HCT116 (cell line): ENCODE results near the gene TAF1C. TPM values are rescaled to one million over a fixed set of nuclear protein-coding genes. Genes with fewer than 3 reads are reported as not detected.

Source experiments
- ATAC-seq: fragments of 200-7000 bp; cut with Tn5 transposase; 2 replicates; pipeline ENCODE4 v1.9.1; 2020; ENCODE audit warnings: mild to moderate bottlenecking, moderate library complexity
- BruUV-seq: library from RNA; stranded (reverse); fragments of 400-500 nt; replicated peaks from 2 replicates; lab custom pipeline; 2021; lab: Mats Ljungman, UMichigan
- CTCF ChIA-PET: fragments of 300-600 bp; sonication (Branson Sonifier 250); formaldehyde crosslinking; loops from one replicate; lab custom pipeline; 2021; ENCODE audit warnings: antibody characterized with exemption; lab: Charles Lee
- POLR2A ChIA-PET: fragments of 300-600, 350-600 bp; sonication (Branson Sonifier 250); formaldehyde crosslinking; loops from one replicate; lab custom pipeline; 2021; ENCODE audit warnings: antibody characterized with exemption; lab: Charles Lee
- RAD21 ChIA-PET, 2 experiments: fragments of 300-600 bp; sonication (Branson Sonifier 250); formaldehyde crosslinking; loops; one replicate each; lab custom pipeline; 2023; ENCODE audit warnings: low total read pairs in 2 of 2; ENCODE audit not compliant: uncharacterized antibody in 2 of 2, unreplicated experiment in 2 of 2, low non-redundant PET in 1 of 2; lab: Charles Lee
- DNase-seq: peaks from one replicate; pipeline ENCODE4 v3.0.0-alpha.2; 2010; ENCODE audit warnings: low read depth, low spot score
- H2AFZ ChIP-seq: fragments of 200-600 bp; shearing (Covaris generic), sonication (generic); 2 replicates; pipeline ENCODE4 v1.6.1; 2017; ENCODE audit warnings: low read depth, mixed run types, mixed read lengths, antibody characterized with exemption, low read length; ENCODE audit not compliant: poor library complexity, severe bottlenecking
- H3K27ac ChIP-seq: 2 replicates; pipeline ENCODE4 v1.5.1; 2012; ENCODE audit warnings: low read depth, low read length
- H3K27me3 ChIP-seq: fragments of 200-600 bp; sonication (generic); 2 replicates; pipeline ENCODE4 v1.6.1; 2016; ENCODE audit warnings: mixed run types, low read length, mixed read lengths; ENCODE audit not compliant: insufficient read depth
- H3K36me3 ChIP-seq, 2 experiments: fragments of 200-500 bp in 1 of 2; fragments of 200-600 bp in 1 of 2; sonication (Bioruptor generic) in 1 of 2; sonication (generic) in 1 of 2; 2 replicates each; pipeline versions ENCODE4 v1.5.1 to v1.6.1; 2014 to 2016; ENCODE audit warnings: low read length in 2 of 2, inconsistent platforms in 1 of 2, mixed read lengths in 1 of 2, mixed run types in 1 of 2; ENCODE audit not compliant: insufficient read depth in 2 of 2, control insufficient read depth in 1 of 2
- H3K4me1 ChIP-seq, 2 experiments: fragments of 200-600 bp in 1 of 2; sonication (generic) in 1 of 2; 2 replicates each; pipeline versions ENCODE4 v1.5.1 to v1.6.1; 2012 to 2017; ENCODE audit warnings: low read length in 2 of 2, inconsistent platforms in 1 of 2, mild to moderate bottlenecking in 1 of 2, mixed read lengths in 1 of 2, mixed run types in 1 of 2, moderate library complexity in 1 of 2; ENCODE audit not compliant: insufficient read depth in 2 of 2, control insufficient read depth in 1 of 2
- H3K4me2 ChIP-seq: fragments of 200-600 bp; sonication (generic); 2 replicates; pipeline ENCODE4 v1.6.1; 2017; ENCODE audit warnings: mixed run types, low read length, mixed read lengths
- H3K4me3 ChIP-seq, 2 experiments: fragments of 200-600 bp in 1 of 2; sonication (generic) in 1 of 2; replicated peaks in 1 of 2; 2 replicates each; pipeline ENCODE4 v1.5.1; 2011 to 2016; ENCODE audit warnings: low read length in 2 of 2, control low read depth in 1 of 2, low read depth in 1 of 2, mild to moderate bottlenecking in 1 of 2, mixed read lengths in 1 of 2, mixed run types in 1 of 2
- H3K79me2 ChIP-seq: fragments of 200-600 bp; sonication (generic); 2 replicates; pipeline ENCODE4 v1.6.1; 2017; ENCODE audit warnings: mild to moderate bottlenecking, mixed run types, low read length, moderate library complexity, mixed read lengths; ENCODE audit not compliant: insufficient read depth
- H3K9ac ChIP-seq: fragments of 200-600 bp; sonication (generic); 2 replicates; pipeline ENCODE4 v1.6.1; 2016; ENCODE audit warnings: low read length, mixed read lengths
- H3K9me2 ChIP-seq: fragments of 200-600 bp; sonication (generic), shearing (Covaris generic); 2 replicates; pipeline ENCODE4 v1.6.1; 2017; ENCODE audit warnings: mixed run types, mild to moderate bottlenecking, moderate library complexity; ENCODE audit not compliant: insufficient read depth
- H3K9me3 ChIP-seq, 2 experiments: fragments of 200-500 bp in 1 of 2; fragments of 200-600 bp in 1 of 2; sonication (Bioruptor generic) in 1 of 2; sonication (generic) in 1 of 2; 2 replicates each; pipeline ENCODE4 v1.6.1; 2014 to 2017; ENCODE audit warnings: low read length in 2 of 2, mixed read lengths in 2 of 2, inconsistent platforms in 1 of 2, low read depth in 1 of 2, mild to moderate bottlenecking in 1 of 2, mixed run types in 1 of 2, moderate library complexity in 1 of 2; ENCODE audit not compliant: control insufficient read depth in 1 of 2, insufficient read depth in 1 of 2
- H4K20me1 ChIP-seq: fragments of 200-600 bp; sonication (generic), shearing (Covaris generic); 2 replicates; pipeline ENCODE4 v1.6.1; 2017; ENCODE audit warnings: mixed run types, mild to moderate bottlenecking, moderate library complexity; ENCODE audit not compliant: insufficient read depth
- CBX3 ChIP-seq: IDR thresholded peaks from 2 replicates; pipeline ENCODE4 v1.6.1; 2012; ENCODE audit warnings: low read depth
- EGR1 ChIP-seq: IDR thresholded peaks from 2 replicates; pipeline ENCODE4 v1.6.1; 2012; ENCODE audit warnings: low read depth
- ELF1 ChIP-seq: IDR thresholded peaks from 2 replicates; pipeline ENCODE4 v1.6.1; 2012; ENCODE audit warnings: low read depth, borderline replicate concordance
- EZH2 ChIP-seq: fragments of 200-600 bp; sonication (generic); IDR thresholded peaks from 2 replicates; pipeline ENCODE4 v1.6.1; 2017; ENCODE audit warnings: antibody characterized with exemption, mixed run types
- EZH2phosphoT487 ChIP-seq: fragments of 200-600 bp; IDR thresholded peaks from 2 replicates; pipeline ENCODE4 v1.6.1; 2018; ENCODE audit warnings: antibody characterized with exemption, borderline replicate concordance
- FOSL1 ChIP-seq: IDR thresholded peaks from 2 replicates; pipeline ENCODE4 v1.6.1; 2012; ENCODE audit warnings: low read depth
- JUND ChIP-seq: IDR thresholded peaks from 2 replicates; pipeline ENCODE4 v1.6.1; 2012
- POLR2A ChIP-seq: IDR thresholded peaks from 2 replicates; pipeline ENCODE4 v1.7.0; 2011; ENCODE audit warnings: borderline replicate concordance; ENCODE audit not compliant: insufficient read depth, insufficient read length; ENCODE audit errors: extremely low read depth
- POLR2AphosphoS5 ChIP-seq: IDR thresholded peaks from 2 replicates; pipeline ENCODE4 v1.6.1; 2011; ENCODE audit warnings: mild to moderate bottlenecking, low read depth, low read length, moderate library complexity
- RAD21 ChIP-seq: IDR thresholded peaks from 2 replicates; pipeline ENCODE4 v1.6.1; 2012; ENCODE audit warnings: low read depth, mild to moderate bottlenecking
- SRF ChIP-seq: IDR thresholded peaks from 2 replicates; pipeline ENCODE4 v1.6.1; 2012; ENCODE audit warnings: low read depth
- TCF7L2 ChIP-seq: IDR thresholded peaks from 2 replicates; pipeline ENCODE4 v1.7.0; 2011; ENCODE audit warnings: borderline replicate concordance, inconsistent platforms; ENCODE audit not compliant: insufficient read depth, insufficient read length; ENCODE audit errors: extremely low read depth
- intact Hi-C: fragments of 100-400 bp; cut with micrococcal nuclease; formaldehyde crosslinking; loops from 2 replicates; pipeline ENCODE4 v1.10.0; 2022
- total RNA-seq: library from RNA; stranded (reverse); gene quantifications from one replicate; pipeline ENCODE4 v1.2.1, GENCODE V29; 2021; ENCODE audit not compliant: unreplicated experiment
- TF ChIP-seq, protein P1 (sequence below), 3 experiments: fragments of 200-600 bp in 1 of 3; sonication (generic) in 1 of 3; IDR thresholded peaks in 2 of 3; conservative IDR thresholded peaks in 1 of 3; 2 replicates each; pipeline ENCODE4 v1.5.1; 2012 to 2017; ENCODE audit warnings: low read depth in 2 of 3, low read length in 2 of 3, antibody characterized with exemption in 1 of 3, borderline replicate concordance in 1 of 3, control low read depth in 1 of 3, mild to moderate bottlenecking in 1 of 3, mixed read lengths in 1 of 3, mixed run types in 1 of 3, moderate library complexity in 1 of 3; ENCODE audit not compliant: insufficient read depth in 1 of 3
- TF ChIP-seq, protein P2 (sequence below): IDR thresholded peaks from 2 replicates; pipeline ENCODE4 v1.6.1; 2011; ENCODE audit warnings: mild to moderate bottlenecking, low read length, moderate library complexity; ENCODE audit not compliant: insufficient replicate concordance; ENCODE audit errors: extremely low read depth
- TF ChIP-seq, protein P3 (sequence below): IDR thresholded peaks from 2 replicates; pipeline ENCODE4 v1.6.1; 2012

Gene TAF1C
- total RNA-seq, 1 experiment from 2014 or later = 76.3 TPM

GRCh38 chr16:84196101-84196500 lies 9.2 kb upstream of the TAF1C start:
- ATAC-seq (no peak), DNase-seq (no peak)
- H3K36me3 ChIP-seq = no peaks in the 10 kb centered on the region
- CTCF ChIA-PET = interaction anchor here (1.1 to 2.4 kb wide), 2 partner anchors 9 to 81 kb away, joined by 3 to 11 read pairs; partner anchors contain the start of gene TAF1C
- no TSS peak for BruUV-seq
- no peaks in the 10 kb centered on the region for H4K20me1 ChIP-seq
- no peak overlapping the region for H3K9ac ChIP-seq
- H3K4me3 ChIP-seq = no peak overlapping the region
- H3K27ac ChIP-seq = no peak overlapping the region
- TF ChIP-seq EZH2phosphoT487 = no peak
- no peak for TF ChIP-seq EZH2
- TF ChIP-seq FOSL1 = no peak
- no peak for TF ChIP-seq EGR1
- no peak for TF ChIP-seq POLR2AphosphoS5
- no peak for TF ChIP-seq ELF1
- TF ChIP-seq, protein P1, sequence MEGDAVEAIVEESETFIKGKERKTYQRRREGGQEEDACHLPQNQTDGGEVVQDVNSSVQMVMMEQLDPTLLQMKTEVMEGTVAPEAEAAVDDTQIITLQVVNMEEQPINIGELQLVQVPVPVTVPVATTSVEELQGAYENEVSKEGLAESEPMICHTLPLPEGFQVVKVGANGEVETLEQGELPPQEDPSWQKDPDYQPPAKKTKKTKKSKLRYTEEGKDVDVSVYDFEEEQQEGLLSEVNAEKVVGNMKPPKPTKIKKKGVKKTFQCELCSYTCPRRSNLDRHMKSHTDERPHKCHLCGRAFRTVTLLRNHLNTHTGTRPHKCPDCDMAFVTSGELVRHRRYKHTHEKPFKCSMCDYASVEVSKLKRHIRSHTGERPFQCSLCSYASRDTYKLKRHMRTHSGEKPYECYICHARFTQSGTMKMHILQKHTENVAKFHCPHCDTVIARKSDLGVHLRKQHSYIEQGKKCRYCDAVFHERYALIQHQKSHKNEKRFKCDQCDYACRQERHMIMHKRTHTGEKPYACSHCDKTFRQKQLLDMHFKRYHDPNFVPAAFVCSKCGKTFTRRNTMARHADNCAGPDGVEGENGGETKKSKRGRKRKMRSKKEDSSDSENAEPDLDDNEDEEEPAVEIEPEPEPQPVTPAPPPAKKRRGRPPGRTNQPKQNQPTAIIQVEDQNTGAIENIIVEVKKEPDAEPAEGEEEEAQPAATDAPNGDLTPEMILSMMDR (IDR thresholded peaks at IDR 0.05 in 2 of 3, conservative IDR thresholded peaks at IDR 0.05 in 1 of 3; ENCODE audit: borderline replicate concordance in 1 of 3, insufficient read depth in 1 of 3, low read depth in 2 of 3, low read length in 2 of 3) = no peak
- TF ChIP-seq SRF = no peak
- no peak for TF ChIP-seq JUND
- TF ChIP-seq, protein P2, sequence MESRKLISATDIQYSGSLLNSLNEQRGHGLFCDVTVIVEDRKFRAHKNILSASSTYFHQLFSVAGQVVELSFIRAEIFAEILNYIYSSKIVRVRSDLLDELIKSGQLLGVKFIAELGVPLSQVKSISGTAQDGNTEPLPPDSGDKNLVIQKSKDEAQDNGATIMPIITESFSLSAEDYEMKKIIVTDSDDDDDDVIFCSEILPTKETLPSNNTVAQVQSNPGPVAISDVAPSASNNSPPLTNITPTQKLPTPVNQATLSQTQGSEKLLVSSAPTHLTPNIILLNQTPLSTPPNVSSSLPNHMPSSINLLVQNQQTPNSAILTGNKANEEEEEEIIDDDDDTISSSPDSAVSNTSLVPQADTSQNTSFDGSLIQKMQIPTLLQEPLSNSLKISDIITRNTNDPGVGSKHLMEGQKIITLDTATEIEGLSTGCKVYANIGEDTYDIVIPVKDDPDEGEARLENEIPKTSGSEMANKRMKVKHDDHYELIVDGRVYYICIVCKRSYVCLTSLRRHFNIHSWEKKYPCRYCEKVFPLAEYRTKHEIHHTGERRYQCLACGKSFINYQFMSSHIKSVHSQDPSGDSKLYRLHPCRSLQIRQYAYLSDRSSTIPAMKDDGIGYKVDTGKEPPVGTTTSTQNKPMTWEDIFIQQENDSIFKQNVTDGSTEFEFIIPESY = no peak
- TF ChIP-seq CBX3 = no peak
- TF ChIP-seq, protein P3, sequence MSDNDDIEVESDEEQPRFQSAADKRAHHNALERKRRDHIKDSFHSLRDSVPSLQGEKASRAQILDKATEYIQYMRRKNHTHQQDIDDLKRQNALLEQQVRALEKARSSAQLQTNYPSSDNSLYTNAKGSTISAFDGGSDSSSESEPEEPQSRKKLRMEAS = no peak
- TF ChIP-seq RAD21 = no peak
- TF ChIP-seq POLR2A = no peak
- TF ChIP-seq TCF7L2 = no peak
- intact Hi-C loops = no loop called here
- POLR2A ChIA-PET = no interaction called here
- H3K4me1 ChIP-seq = peaks cover 0 to 7% of the 10 kb centered on the region in 2 experiments; a peak in 1 of 4 replicates
- H2AFZ ChIP-seq = no peak overlapping the region
- RAD21 ChIA-PET = no interaction called here
- H3K79me2 ChIP-seq = no peaks in the 10 kb centered on the region
- no peaks in the 10 kb centered on the region for H3K9me3 ChIP-seq
- H3K4me2 ChIP-seq = no peak overlapping the region
- no peaks in the 10 kb centered on the region for H3K9me2 ChIP-seq
- no peaks in the 10 kb centered on the region for H3K27me3 ChIP-seq
